ENCODE measurements around the gene CXCL8.

CXCL8 gene

DNA sequence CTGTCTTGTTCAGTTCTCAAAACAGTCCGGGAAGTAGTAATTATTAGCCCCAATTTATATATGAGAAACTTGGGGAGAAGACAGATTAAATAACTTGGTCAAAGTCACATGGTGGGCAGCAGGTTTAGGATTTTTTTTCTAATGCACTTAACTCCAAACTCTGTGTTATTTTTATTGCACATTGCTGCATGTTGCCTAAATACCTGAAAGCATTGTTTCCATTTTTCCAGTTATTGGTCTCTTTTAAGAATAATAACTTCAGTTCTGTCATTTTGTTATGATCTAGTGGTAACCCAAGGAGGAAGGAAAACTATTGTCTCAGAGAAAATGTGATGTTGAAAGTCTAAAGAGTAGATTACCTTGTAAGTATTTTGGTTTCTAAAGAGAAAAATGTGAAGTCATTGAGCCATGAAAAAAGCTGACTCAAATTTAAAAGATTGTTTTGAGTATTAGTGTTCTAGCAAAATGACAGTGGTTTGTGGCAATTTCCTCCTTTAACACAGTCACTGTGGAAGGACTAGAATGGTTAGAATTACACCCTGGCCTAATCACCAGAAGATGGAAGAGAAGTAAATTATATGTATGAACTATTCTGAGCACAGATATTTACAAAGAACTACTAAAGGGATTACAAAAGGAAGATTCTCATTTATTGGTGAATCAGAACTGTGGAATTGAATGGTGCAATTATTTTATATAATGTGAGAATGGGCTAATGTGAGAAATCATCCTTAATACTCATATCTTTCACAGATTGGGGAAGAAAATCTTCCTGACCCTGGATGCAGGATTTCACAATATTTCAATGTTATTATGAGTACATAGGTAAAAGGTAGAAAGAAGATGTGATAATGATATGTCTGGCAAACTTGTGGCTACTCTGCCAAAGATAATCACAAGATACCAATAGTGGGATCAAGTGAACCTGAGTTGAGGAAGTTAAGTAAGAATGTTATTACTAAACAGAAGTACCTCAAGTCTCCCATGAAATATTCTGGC, 21.7 kb upstream of the CXCL8 start:
- FAIRE-seq = no peak

- no peak for FAIRE-seq
These were observed 18.9 kb upstream of the CXCL8 start for GRCh38 chr4:73721435-73721834.

DNA sequence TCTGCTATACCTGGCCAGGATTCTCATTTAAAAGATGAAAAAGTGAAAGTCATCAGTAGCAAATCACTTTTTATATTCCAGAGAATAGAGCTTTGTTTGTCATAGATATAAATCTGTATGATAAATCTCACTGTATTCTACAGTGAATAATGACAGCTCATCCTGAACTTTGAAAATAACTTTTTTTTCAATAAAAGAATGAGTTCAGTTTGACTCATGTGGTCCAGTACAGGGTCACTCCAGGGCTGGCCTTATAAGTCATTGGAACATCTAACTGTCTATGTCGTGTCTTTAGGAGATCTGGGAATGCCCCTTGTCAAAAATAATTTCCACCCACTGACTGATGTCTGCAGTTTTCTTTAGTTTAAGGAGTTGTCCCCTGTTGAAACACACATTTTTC, 18.5 kb upstream of the CXCL8 start:
- no peak for FAIRE-seq

DNA sequence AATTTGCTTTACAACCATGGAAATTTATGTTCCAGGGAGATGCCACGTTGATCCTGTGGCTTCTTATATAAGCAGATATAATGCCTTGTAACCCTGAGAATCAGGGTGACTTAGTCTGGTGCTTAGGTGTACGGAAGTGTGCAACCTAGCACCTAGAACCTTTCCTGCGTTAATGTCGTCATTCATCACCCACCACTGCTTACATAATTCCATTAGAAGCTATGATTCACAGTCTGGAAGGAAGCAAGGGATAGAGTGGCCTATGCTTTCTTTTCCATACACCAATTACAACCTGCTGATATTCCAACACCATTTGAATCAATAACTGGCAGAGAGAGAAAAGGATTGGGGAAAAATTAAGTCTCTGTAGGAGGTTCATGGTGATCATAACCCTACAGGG, 17.3 kb upstream of the CXCL8 start:
- FAIRE-seq = no peak

- FAIRE-seq = no peak
These were observed 16.4 kb upstream of the CXCL8 start for GRCh38 chr4:73723928-73724327.

GRCh38 chr4:73725510-73725909, 14.9 kb upstream of the CXCL8 start:
- FAIRE-seq = no peak

- FAIRE-seq = no peak
These were observed 14.4 kb upstream of the CXCL8 start for GRCh38 chr4:73725985-73726384.

DNA sequence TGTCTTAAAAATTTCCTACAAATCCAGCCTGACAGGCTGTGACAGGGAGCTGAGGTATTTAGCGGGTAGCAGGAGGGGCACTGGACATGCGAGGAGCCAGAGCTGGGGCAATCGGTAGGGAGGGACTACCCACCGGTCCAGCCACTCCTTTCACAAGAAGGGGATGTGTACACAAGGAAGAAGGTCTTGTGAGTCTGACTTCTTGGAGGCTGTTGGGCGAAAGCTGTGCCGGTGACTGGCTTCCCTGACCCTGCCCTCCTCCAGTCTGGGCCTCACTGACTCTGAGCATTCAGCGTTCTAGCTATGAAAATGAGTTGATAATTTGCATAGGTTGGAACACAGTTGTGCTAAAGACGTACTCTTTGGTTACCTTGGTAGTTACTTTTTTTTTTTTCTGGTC, 12.7 kb upstream of the CXCL8 start:
- FAIRE-seq = no peak

DNA sequence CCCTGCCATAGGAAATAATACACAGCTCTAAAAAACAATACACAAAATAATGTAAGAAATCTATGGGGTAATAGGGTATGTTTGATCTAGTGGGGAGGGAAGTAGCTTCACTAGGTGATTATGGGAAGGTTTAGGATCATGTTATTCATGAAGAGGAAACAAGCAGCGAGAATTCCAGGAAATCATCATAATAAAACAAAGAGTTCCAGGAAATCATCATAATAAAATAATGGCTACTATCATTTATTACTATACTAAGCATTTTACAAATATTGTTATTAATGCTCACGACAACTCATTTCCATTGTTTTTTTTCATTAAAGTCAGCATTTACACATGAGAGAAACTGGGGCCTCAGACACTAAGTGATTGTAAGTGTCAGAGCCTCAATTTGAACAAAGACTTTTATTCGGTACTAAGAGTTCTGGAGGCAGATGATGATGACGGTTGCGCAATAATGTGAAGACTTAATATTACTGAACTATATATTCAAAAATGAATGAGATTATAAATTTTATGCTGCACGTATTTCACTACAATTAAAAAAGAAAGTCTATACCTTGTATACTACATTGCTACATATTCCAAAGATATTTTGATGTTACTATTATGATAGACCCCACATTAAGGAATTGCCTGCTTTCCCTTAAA, 12.2 kb upstream of the CXCL8 start:
- no peak for FAIRE-seq

DNA sequence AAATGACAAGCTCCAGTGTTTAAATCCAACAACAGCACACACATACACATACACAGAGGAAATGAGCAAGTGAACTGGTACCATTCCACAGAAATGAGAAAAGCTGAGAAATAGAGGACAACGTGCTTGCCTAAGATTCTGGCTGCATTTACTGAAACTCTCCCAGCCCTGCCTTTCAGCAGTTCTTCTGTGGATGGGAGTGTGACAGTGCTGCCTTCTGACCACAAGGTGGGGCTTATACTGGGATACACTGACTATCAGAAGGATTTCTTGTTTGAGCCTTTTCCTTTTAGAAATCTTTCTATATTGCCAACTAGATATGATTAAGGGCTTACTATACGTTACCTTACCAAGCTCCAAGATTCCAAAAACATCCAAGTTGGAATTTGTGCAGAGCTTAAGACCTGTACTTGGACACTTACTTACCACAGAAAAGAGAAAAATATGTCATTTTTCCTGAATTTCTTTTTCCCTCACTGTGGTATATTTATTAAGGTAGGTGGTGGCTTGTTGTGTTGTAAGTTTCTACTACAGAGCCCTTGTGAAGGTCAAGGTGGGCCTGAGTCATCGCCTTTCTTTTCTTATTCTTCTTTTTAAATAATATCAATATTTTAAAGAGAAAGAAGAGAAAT, 10.7 kb upstream of the CXCL8 start:
- FAIRE-seq = no peak

- FAIRE-seq = no peak
These were observed 10.1 kb upstream of the CXCL8 start for GRCh38 chr4:73730292-73730691.

- FAIRE-seq = no peak
These were observed 9.5 kb upstream of the CXCL8 start for GRCh38 chr4:73730867-73731266.

DNA sequence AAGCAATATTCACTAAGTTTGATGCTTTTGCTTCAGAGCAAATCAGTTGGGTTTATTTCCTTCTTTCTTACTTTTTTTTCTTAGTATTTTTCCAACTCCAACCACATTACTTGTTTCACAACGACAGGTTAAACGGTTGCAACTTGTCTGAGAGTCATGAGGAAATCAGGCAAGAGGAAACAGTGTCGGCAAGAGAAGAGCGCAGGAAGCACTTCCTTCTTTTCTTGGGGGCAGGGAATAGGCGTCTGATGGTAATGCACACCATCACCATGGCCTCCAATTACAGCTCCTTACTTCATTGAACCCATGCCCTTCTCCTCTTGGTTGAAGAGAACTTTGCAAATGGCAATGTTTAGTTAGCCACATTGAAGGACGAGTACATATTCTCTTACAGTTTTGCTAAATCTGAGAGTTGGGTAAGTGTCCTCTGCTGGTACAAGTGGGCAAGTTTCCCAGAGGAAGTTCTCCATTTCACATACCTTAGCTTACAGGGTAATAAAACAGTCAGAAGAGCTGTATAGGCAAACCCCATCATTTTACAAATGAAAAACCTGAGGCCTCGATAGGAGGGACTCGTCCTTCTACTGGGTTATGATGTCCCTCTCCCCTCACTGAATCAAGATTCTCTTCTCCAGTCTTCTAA, 8.3 kb upstream of the CXCL8 start:
- FAIRE-seq = no peak

- FAIRE-seq = no peak
These were observed 7.5 kb upstream of the CXCL8 start for GRCh38 chr4:73732759-73733431.

- FAIRE-seq = no peak
These were observed 5.8 kb upstream of the CXCL8 start for GRCh38 chr4:73734530-73735001.

GRCh38 chr4:73735231-73735630, 5.1 kb upstream of the CXCL8 start:
- FAIRE-seq = no peak

- no peak for FAIRE-seq
These were observed 821 bp downstream of the CXCL8 start for GRCh38 chr4:73741031-73741749.

GRCh38 chr4:73741750-73742489, 1.6 kb downstream of the CXCL8 start:
- FAIRE-seq = no peak

DNA sequence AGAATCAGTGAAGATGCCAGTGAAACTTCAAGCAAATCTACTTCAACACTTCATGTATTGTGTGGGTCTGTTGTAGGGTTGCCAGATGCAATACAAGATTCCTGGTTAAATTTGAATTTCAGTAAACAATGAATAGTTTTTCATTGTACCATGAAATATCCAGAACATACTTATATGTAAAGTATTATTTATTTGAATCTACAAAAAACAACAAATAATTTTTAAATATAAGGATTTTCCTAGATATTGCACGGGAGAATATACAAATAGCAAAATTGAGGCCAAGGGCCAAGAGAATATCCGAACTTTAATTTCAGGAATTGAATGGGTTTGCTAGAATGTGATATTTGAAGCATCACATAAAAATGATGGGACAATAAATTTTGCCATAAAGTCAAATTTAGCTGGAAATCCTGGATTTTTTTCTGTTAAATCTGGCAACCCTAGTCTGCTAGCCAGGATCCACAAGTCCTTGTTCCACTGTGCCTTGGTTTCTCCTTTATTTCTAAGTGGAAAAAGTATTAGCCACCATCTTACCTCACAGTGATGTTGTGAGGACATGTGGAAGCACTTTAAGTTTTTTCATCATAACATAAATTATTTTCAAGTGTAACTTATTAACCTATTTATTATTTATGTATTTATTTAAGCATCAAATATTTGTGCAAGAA, 2.3 kb downstream of the CXCL8 start:
- no peak for FAIRE-seq

DNA sequence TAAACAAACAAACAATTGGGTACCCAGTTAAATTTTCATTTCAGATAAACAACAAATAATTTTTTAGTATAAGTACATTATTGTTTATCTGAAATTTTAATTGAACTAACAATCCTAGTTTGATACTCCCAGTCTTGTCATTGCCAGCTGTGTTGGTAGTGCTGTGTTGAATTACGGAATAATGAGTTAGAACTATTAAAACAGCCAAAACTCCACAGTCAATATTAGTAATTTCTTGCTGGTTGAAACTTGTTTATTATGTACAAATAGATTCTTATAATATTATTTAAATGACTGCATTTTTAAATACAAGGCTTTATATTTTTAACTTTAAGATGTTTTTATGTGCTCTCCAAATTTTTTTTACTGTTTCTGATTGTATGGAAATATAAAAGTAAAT, 2.9 kb downstream of the CXCL8 start:
- no peak for FAIRE-seq

- FAIRE-seq = no peak
These were observed 3.4 kb downstream of the CXCL8 start for GRCh38 chr4:73743795-73744194.

All from G401.6 (cell line).